Measurements from ENCODE around the gene MCOLN2. TPM values are rescaled to one million over a fixed set of nuclear protein-coding genes. Genes with fewer than 3 reads are reported as not detected.
"Not testable (repeated sequence)": the region's sequence is repeated elsewhere in the genome, so short reads cannot be mapped to it uniquely, and the experiment has no call there.

MCOLN2 gene
- total RNA-seq, 1 donor = 1.1 TPM

GRCh38 chr1:84912726-84913554 lies 84.0 kb downstream of the MCOLN2 start:
- no peak overlapping the region for H3K4me3 ChIP-seq (ENCODE audit: low read depth, low read length)
- TF ChIP-seq CTCF (IDR thresholded peaks at IDR 0.05; ENCODE audit: insufficient read depth, low read length) = no peak
- peak; percentile 24 for DNase-seq (ENCODE audit: low read depth)

GRCh38 chr1:84908746-84909464 lies 88.0 kb downstream of the MCOLN2 start:
- not testable (repeated sequence) for DNase-seq (ENCODE audit: low read depth)

GRCh38 chr1:84907095-84907827 lies 89.7 kb downstream of the MCOLN2 start:
- no peak for TF ChIP-seq CTCF (IDR thresholded peaks at IDR 0.05; ENCODE audit: insufficient read depth, low read length)
- DNase-seq (ENCODE audit: low read depth) = no peak
- H3K4me3 ChIP-seq (ENCODE audit: low read depth, low read length) = no peak overlapping the region

More at GRCh38 chr1:84908746-84909464, 88.0 kb downstream of the MCOLN2 start:
- H3K4me3 ChIP-seq (ENCODE audit: low read depth, low read length) = not testable (repeated sequence)

GRCh38 chr1:84902727-84903126 lies 94.2 kb downstream of the MCOLN2 start:
- H3K4me3 ChIP-seq (ENCODE audit: low read depth, low read length); DNase-seq (ENCODE audit: low read depth): not testable (repeated sequence)

- H3K4me3 ChIP-seq (ENCODE audit: low read depth, low read length) = no peak overlapping the region
- no peak for DNase-seq (ENCODE audit: low read depth)
- no peak for TF ChIP-seq CTCF (IDR thresholded peaks at IDR 0.05; ENCODE audit: insufficient read depth, low read length)
These were observed 96.9 kb downstream of the MCOLN2 start for GRCh38 chr1:84899969-84900368.

- no peak for TF ChIP-seq CTCF (IDR thresholded peaks at IDR 0.05; ENCODE audit: insufficient read depth, low read length)
- no peak overlapping the region for H3K4me3 ChIP-seq (ENCODE audit: low read depth, low read length)
- no peak for DNase-seq (ENCODE audit: low read depth)
These were observed 100.6 kb downstream of the MCOLN2 start for GRCh38 chr1:84896279-84896678.

- H3K4me3 ChIP-seq (ENCODE audit: low read depth, low read length) = peak within 1 kb of the TSS; percentile 61
- TF ChIP-seq CTCF (IDR thresholded peaks at IDR 0.05; ENCODE audit: insufficient read depth, low read length) = no peak
- DNase-seq (ENCODE audit: low read depth) = peak; percentile 31
These were observed 104.0 kb downstream of the MCOLN2 start, which contains the start of gene LPAR3 for GRCh38 chr1:84892705-84893618. LPAR3 (minus strand) TSS chr1:84893206; CDS start chr1:84866120, 27,086 bp downstream.

All from fibroblast of the aortic adventitia (primary cell).